Activated CD8-positive, alpha-beta T cell treated with anti-CD3 and anti-CD28 coated beads for 36 hours (primary cell): ENCODE data around the gene CREBBP. TPM values are rescaled to one million over a fixed set of nuclear protein-coding genes. Genes with fewer than 3 reads are reported as not detected.

Experiments used
- ATAC-seq: fragments of 200-7000 bp; cut with Tn5 transposase; one replicate; pipeline ENCODE4 v1.10.0; 2021; ENCODE audit warnings: mild to moderate bottlenecking, moderate library complexity
- CTCF ChIA-PET: fragments of 350-600 bp; sonication (Branson Sonifier 250); formaldehyde crosslinking; loops from one replicate; lab custom pipeline; 2021; ENCODE audit warnings: antibody characterized with exemption; lab: Charles Lee
- POLR2A ChIA-PET: fragments of 350-600 bp; sonication (Branson Sonifier 250); formaldehyde crosslinking; loops from one replicate; lab custom pipeline; 2021; ENCODE audit warnings: antibody characterized with exemption; lab: Charles Lee
- DNase-seq: peaks from one replicate; pipeline ENCODE4 v3.0.0-alpha.2; 2020
- H3K27ac Mint-ChIP-seq: one replicate; pipeline ENCODE4 v1.8.0; 2021; ENCODE audit warnings: mild to moderate bottlenecking, mixed read lengths
- H3K27me3 Mint-ChIP-seq: one replicate; pipeline ENCODE4 v1.8.0; 2021; ENCODE audit warnings: mixed read lengths
- H3K36me3 Mint-ChIP-seq: one replicate; pipeline ENCODE4 v1.8.0; 2021; ENCODE audit warnings: low read depth, mixed read lengths
- H3K4me1 Mint-ChIP-seq: one replicate; pipeline ENCODE4 v1.8.0; 2021; ENCODE audit warnings: low read depth, mixed read lengths
- H3K4me3 Mint-ChIP-seq: one replicate; pipeline ENCODE4 v1.8.0; 2021; ENCODE audit warnings: mild to moderate bottlenecking, moderate library complexity, mixed read lengths
- H3K9me3 Mint-ChIP-seq: one replicate; pipeline ENCODE4 v1.8.0; 2021; ENCODE audit warnings: mixed read lengths
- intact Hi-C: fragments of 100-400 bp; cut with micrococcal nuclease; formaldehyde crosslinking; loops from one replicate; pipeline ENCODE4 v1.10.0; 2022
- total RNA-seq, 2 experiments: library from RNA; stranded (reverse); gene quantifications; one replicate each; pipeline ENCODE4 v1.2.3, GENCODE V29; 2021
- TF ChIP-seq, protein P1 (sequence below): fragments of 200-600 bp; IDR thresholded peaks from one replicate; pipeline ENCODE4 v1.8.0; 2022; ENCODE audit warnings: antibody characterized with exemption, mild to moderate bottlenecking

CREBBP gene
- total RNA-seq, 2 experiments from 2014 or later = 27.9 to 33.5 TPM

DNA sequence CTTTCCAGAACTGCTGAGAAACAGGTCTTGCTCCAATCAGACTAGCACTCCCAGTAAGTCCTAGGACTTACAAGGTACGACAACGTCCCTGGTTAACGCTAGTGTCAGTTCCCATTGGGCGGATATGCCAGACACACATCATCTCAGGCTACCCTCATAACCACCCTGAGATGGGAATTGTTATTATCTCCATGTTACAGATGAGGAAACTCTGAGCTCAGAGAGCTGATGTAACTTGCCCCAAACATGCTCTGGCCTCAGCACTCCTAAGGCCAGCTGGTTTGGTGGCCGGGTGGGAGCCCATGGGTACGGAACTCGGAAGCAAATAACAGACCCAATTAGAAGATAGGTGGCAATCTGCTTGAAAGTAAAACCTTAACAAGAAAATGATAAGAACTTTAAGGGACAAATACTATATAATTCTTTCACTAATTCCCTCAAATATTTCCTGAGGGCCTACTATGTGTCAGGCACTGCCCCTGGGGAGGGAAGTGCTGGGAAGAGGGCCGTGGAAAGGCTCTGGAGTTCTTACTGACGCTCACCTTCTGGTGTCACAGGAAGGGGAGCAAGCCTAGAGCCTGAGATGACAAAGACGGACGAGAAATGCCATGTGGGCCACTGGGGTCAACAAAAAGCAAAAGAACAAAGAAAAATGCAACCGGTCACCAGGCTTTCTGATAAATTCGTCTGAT lies 6.9 kb downstream of the CREBBP start:
- no peak overlapping the region for H3K4me3 Mint-ChIP-seq
- no peak overlapping the region for H3K27ac Mint-ChIP-seq

DNA sequence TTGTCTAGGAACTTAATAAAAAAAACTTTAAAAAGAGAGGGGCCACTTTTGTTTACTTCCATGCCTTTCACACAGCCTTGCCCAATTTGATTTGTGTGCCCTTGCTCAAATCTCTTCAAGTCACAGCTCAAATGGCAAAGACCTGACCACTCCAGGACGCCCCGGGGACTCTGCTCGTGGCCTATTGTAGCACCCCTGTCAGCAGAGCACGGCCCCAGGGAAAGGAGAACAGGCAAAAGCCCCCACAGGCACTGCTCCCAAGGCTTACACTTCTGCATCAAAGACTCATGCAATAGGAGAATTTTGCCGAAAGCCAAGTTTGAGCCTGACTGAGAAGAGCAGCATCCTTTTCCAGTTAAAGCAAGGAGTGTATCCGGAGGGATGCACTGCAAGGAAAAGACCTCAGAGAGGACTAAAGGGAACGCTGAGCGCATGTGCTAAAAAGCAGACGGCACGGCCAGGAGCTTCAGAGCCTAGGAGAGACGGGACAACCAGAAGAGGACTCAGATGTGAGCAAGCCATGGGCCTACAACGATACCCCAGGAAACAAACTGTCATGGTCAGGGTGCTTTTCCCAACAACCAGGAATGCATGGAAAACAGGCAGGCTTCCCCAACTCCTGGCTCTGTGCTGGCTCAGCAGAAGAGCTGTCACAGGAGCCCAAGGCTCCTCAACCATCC lies 8.2 kb downstream of the CREBBP start:
- peaks cover 12% of the 10 kb centered on the region for H3K36me3 Mint-ChIP-seq
- TF ChIP-seq, protein P1, sequence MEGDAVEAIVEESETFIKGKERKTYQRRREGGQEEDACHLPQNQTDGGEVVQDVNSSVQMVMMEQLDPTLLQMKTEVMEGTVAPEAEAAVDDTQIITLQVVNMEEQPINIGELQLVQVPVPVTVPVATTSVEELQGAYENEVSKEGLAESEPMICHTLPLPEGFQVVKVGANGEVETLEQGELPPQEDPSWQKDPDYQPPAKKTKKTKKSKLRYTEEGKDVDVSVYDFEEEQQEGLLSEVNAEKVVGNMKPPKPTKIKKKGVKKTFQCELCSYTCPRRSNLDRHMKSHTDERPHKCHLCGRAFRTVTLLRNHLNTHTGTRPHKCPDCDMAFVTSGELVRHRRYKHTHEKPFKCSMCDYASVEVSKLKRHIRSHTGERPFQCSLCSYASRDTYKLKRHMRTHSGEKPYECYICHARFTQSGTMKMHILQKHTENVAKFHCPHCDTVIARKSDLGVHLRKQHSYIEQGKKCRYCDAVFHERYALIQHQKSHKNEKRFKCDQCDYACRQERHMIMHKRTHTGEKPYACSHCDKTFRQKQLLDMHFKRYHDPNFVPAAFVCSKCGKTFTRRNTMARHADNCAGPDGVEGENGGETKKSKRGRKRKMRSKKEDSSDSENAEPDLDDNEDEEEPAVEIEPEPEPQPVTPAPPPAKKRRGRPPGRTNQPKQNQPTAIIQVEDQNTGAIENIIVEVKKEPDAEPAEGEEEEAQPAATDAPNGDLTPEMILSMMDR = no peak
- H3K4me1 Mint-ChIP-seq = peaks cover 90% of the 10 kb centered on the region
- H3K4me3 Mint-ChIP-seq = no peak overlapping the region
- ATAC-seq = no peak
- no peaks in the 10 kb centered on the region for H3K27me3 Mint-ChIP-seq
- ChIA-PET CTCF (interaction anchor here (0.6 to 1.4 kb wide), 4 partner anchors 10 to 72 kb away, joined by 3 to 7 read pairs (median 4); no protein-coding TSS in a partner anchor), POLR2A (interaction anchor here (0.9 to 1.9 kb wide), 3 partner anchors 7 to 13 kb away, joined by 3 to 5 read pairs (median 5); no protein-coding TSS in a partner anchor)
- no peaks in the 10 kb centered on the region for H3K9me3 Mint-ChIP-seq
- H3K27ac Mint-ChIP-seq = no peak overlapping the region
- no peak for DNase-seq
- intact Hi-C loops = loop anchor here (10.0 kb wide), 1 partner anchor 178 kb away; no protein-coding TSS in a partner anchor

More for the DNA sequence above, 6.9 kb downstream of the CREBBP start:
- TF ChIP-seq, protein P1 = no peak
- no peaks in the 10 kb centered on the region for H3K9me3 Mint-ChIP-seq
- ATAC-seq (no peak), DNase-seq (no peak)
- peaks cover 23% of the 10 kb centered on the region for H3K36me3 Mint-ChIP-seq
- intact Hi-C loops = loop anchor here (10.0 kb wide), 1 partner anchor 179 kb away; no protein-coding TSS in a partner anchor
- CTCF ChIA-PET = interaction anchor here (1.6 kb wide), 1 partner anchor 183 kb away, joined by 3 read pairs; no protein-coding TSS in a partner anchor
- H3K4me1 Mint-ChIP-seq = peaks cover 94% of the 10 kb centered on the region
- no peaks in the 10 kb centered on the region for H3K27me3 Mint-ChIP-seq
- POLR2A ChIA-PET = interaction anchor here (0.9 to 1.0 kb wide), 2 partner anchors 10 to 16 kb away, joined by 4 read pairs; no protein-coding TSS in a partner anchor

DNA sequence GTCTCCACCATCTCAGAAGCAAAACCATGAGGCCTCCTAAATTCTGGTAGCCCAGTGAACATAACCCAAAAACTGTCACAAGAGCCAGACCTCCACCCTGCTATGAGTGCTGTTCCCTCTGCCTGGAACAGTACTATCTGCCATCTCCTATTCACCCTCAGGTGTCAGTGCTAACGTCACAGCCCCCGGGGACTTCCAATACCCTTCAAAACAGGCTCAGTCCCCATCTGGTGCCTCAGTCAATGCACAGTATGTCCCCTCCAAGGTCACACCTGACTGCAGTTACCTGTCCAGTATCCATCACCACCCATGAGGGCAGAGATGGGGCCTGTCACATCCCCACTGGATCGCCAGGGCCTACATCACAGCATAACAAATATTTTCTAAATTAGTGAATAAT lies 11.5 kb downstream of the CREBBP start:
- POLR2A ChIA-PET = interaction anchor here (0.6 to 2.2 kb wide), 3 partner anchors 8 to 25 kb away, joined by 3 to 7 read pairs (median 3); no protein-coding TSS in a partner anchor

DNA sequence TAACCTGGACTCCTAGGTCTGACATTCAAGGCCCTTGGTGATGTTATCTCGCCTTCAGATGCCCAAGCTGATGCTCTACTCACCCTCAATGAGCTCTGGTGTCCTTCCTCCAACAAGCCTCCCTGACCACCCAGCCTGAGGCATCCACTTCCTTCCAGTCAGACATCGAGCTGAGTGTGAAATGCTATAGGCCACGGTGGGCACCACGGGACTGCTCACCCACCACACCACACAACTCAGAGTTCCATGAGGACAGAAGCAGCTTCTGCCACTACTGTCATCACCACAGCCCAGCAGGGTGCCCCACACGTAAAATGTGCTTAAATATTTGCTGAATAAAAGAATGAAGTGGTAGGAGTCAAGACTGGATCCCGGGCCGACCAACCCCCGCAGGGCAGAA lies 12.0 kb downstream of the CREBBP start:
- Mint-ChIP-seq H3K27ac (peak overlapping the region; percentile 56), H3K9me3 (no peaks in the 10 kb centered on the region), H3K27me3 (no peaks in the 10 kb centered on the region), H3K4me3 (no peak overlapping the region), H3K36me3 (no peaks in the 10 kb centered on the region), H3K4me1 (peaks cover 91% of the 10 kb centered on the region)
- TF ChIP-seq, protein P1 = no peak
- no peak for ATAC-seq
- no peak for DNase-seq
- ChIA-PET POLR2A (interaction anchor here (0.6 to 2.2 kb wide), 3 partner anchors 8 to 25 kb away, joined by 3 to 7 read pairs (median 3); no protein-coding TSS in a partner anchor), CTCF (interaction anchor here (0.8 to 4.1 kb wide), 4 partner anchors 10 to 87 kb away, joined by 3 to 18 read pairs (median 6); no protein-coding TSS in a partner anchor)
- intact Hi-C loops = no loop called here

More for the DNA sequence above, 11.5 kb downstream of the CREBBP start:
- Mint-ChIP-seq H3K4me1 (peaks cover 91% of the 10 kb centered on the region), H3K27ac (peak overlapping the region; percentile 56), H3K9me3 (no peaks in the 10 kb centered on the region), H3K4me3 (no peak overlapping the region), H3K36me3 (no peaks in the 10 kb centered on the region), H3K27me3 (no peaks in the 10 kb centered on the region)
- intact Hi-C loops = no loop called here
- CTCF ChIA-PET = interaction anchor here (0.8 to 4.1 kb wide), 3 partner anchors 10 to 88 kb away, joined by 3 to 18 read pairs (median 7); no protein-coding TSS in a partner anchor
- TF ChIP-seq, protein P1 = no peak
- no peak for ATAC-seq
- DNase-seq = no peak
